Natural killer cell (primary cell): Measurements from ENCODE around the gene GNAO1. TPM values are rescaled to one million over a fixed set of nuclear protein-coding genes. Genes with fewer than 3 reads are reported as not detected.

Experiments used
- ATAC-seq, 3 donors: fragments of 150-1000 bp in 2 of 3; fragments of 200-7000 bp in 1 of 3; cut with Tn5 transposase; 1 replicate in 1 of 3; 2 replicates in 2 of 3; pipeline ENCODE4 v1.10.0; 2021; ENCODE audit warnings: mild to moderate bottlenecking in 2 of 3, moderate library complexity in 2 of 3
- DNase-seq, 2 donors: peaks; one replicate each; pipeline versions ENCODE4 v3.0.0 to v3.0.0-alpha.2; 2013 to 2021; ENCODE audit warnings: mixed read lengths in 1 of 2
- H3K27ac ChIP-seq: one replicate; pipeline ENCODE4 v1.5.1; 2013; ENCODE audit warnings: mild to moderate bottlenecking, low read length
- H3K27me3 ChIP-seq: one replicate; pipeline ENCODE4 v1.6.1; 2013; ENCODE audit warnings: low read length; ENCODE audit not compliant: control insufficient read depth, insufficient read depth
- H3K36me3 ChIP-seq: one replicate; pipeline ENCODE4 v1.6.1; 2013; ENCODE audit warnings: low read length; ENCODE audit not compliant: control insufficient read depth, insufficient read depth
- H3K4me1 ChIP-seq: one replicate; pipeline ENCODE4 v1.6.1; 2013; ENCODE audit warnings: low read length; ENCODE audit not compliant: control insufficient read depth, insufficient read depth
- H3K4me3 ChIP-seq: one replicate; pipeline ENCODE4 v1.5.1; 2013; ENCODE audit warnings: low read length
- H3K9me3 ChIP-seq: one replicate; pipeline ENCODE4 v1.6.1; 2013; ENCODE audit warnings: low read length; ENCODE audit not compliant: control insufficient read depth, insufficient read depth
- H3K27ac Mint-ChIP-seq, 2 donors: one replicate each; pipeline ENCODE4 v1.8.0; 2022; ENCODE audit warnings: mild to moderate bottlenecking in 2 of 2, mixed read lengths in 2 of 2, moderate library complexity in 1 of 2
- H3K27me3 Mint-ChIP-seq, 2 donors: one replicate each; pipeline ENCODE4 v1.8.0; 2022; ENCODE audit warnings: low read depth in 2 of 2, mixed read lengths in 2 of 2
- H3K36me3 Mint-ChIP-seq: one replicate; pipeline ENCODE4 v1.8.0; 2022; ENCODE audit warnings: mixed read lengths
- H3K4me1 Mint-ChIP-seq, 2 donors: one replicate each; pipeline ENCODE4 v1.8.0; 2022; ENCODE audit warnings: mixed read lengths in 2 of 2
- H3K4me3 Mint-ChIP-seq: one replicate; pipeline ENCODE4 v1.8.0; 2022; ENCODE audit warnings: mild to moderate bottlenecking, moderate library complexity, mixed read lengths
- H3K9me3 Mint-ChIP-seq, 2 donors: one replicate each; pipeline ENCODE4 v1.8.0; 2022; ENCODE audit warnings: mixed read lengths in 2 of 2
- WGBS: methylation state at CpG from one replicate; pipeline ENCODE4 v1.1.7; 2013; ENCODE audit warnings: missing lambda C conversion rate; ENCODE audit not compliant: insufficient coverage; 5-methylcytosine and 5-hydroxymethylcytosine counted together
- intact Hi-C: fragments of 100-400 bp; cut with micrococcal nuclease; formaldehyde crosslinking; loops from one replicate; pipeline ENCODE4 v1.14.2; 2022
- total RNA-seq, 4 donors: library from RNA; stranded (reverse); fragments of 120-200 nt in 1 of 4; gene quantifications; one replicate each; pipeline versions ENCODE4 v1.2.3 to v1.2.4, GENCODE V29; 2013 to 2022
- TF ChIP-seq, protein P1 (sequence below): fragments of 200-600 bp; IDR thresholded peaks from one replicate; pipeline ENCODE4 v1.8.0; 2022; ENCODE audit warnings: antibody characterized with exemption

GNAO1 gene
- total RNA-seq, 3 donors from 2014 or later (not counting 1 experiment from before 2014, with no cell fraction given) = 0.45 to 4.6 (median 1.1) TPM

DNA sequence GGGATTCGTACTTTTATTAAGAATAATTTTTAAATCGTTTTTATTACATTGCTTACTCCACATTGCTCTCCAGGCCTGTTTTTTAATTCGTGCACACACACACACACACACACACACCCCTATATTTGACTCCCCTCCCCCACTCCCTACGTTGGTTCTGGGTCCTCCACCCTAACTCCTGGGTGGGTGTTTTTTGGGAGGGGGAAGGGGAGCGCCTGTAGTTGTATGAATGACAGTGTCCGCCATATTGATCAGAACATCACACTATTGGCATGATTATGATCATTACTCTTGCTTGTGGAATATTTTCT lies 1.3 kb downstream of the GNAO1 start:
- no peaks in the 10 kb centered on the region for H3K36me3 ChIP-seq
- Mint-ChIP-seq H3K4me1 (peaks cover 5 to 24% of the 10 kb centered on the region in 2 donors), H3K27ac (no peak overlapping the region), H3K9me3 (no peaks in the 10 kb centered on the region), H3K4me3 (peak overlapping the region; percentile 69), H3K27me3 (peaks cover 41 to 68% of the 10 kb centered on the region in 2 donors), H3K36me3 (no peaks in the 10 kb centered on the region)
- H3K4me1 ChIP-seq = peaks cover 32% of the 10 kb centered on the region
- peaks cover 2% of the 10 kb centered on the region for H3K9me3 ChIP-seq
- TF ChIP-seq, protein P1, sequence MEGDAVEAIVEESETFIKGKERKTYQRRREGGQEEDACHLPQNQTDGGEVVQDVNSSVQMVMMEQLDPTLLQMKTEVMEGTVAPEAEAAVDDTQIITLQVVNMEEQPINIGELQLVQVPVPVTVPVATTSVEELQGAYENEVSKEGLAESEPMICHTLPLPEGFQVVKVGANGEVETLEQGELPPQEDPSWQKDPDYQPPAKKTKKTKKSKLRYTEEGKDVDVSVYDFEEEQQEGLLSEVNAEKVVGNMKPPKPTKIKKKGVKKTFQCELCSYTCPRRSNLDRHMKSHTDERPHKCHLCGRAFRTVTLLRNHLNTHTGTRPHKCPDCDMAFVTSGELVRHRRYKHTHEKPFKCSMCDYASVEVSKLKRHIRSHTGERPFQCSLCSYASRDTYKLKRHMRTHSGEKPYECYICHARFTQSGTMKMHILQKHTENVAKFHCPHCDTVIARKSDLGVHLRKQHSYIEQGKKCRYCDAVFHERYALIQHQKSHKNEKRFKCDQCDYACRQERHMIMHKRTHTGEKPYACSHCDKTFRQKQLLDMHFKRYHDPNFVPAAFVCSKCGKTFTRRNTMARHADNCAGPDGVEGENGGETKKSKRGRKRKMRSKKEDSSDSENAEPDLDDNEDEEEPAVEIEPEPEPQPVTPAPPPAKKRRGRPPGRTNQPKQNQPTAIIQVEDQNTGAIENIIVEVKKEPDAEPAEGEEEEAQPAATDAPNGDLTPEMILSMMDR = no peak
- ATAC-seq (no peak), DNase-seq (no peak)
- intact Hi-C loops = no loop called here
- H3K4me3 ChIP-seq = no peak overlapping the region
- WGBS = 14% methylated on average over 3 of the region's 6 CpGs
- no peak overlapping the region for H3K27ac ChIP-seq
- H3K27me3 ChIP-seq = peaks cover 38% of the 10 kb centered on the region

DNA sequence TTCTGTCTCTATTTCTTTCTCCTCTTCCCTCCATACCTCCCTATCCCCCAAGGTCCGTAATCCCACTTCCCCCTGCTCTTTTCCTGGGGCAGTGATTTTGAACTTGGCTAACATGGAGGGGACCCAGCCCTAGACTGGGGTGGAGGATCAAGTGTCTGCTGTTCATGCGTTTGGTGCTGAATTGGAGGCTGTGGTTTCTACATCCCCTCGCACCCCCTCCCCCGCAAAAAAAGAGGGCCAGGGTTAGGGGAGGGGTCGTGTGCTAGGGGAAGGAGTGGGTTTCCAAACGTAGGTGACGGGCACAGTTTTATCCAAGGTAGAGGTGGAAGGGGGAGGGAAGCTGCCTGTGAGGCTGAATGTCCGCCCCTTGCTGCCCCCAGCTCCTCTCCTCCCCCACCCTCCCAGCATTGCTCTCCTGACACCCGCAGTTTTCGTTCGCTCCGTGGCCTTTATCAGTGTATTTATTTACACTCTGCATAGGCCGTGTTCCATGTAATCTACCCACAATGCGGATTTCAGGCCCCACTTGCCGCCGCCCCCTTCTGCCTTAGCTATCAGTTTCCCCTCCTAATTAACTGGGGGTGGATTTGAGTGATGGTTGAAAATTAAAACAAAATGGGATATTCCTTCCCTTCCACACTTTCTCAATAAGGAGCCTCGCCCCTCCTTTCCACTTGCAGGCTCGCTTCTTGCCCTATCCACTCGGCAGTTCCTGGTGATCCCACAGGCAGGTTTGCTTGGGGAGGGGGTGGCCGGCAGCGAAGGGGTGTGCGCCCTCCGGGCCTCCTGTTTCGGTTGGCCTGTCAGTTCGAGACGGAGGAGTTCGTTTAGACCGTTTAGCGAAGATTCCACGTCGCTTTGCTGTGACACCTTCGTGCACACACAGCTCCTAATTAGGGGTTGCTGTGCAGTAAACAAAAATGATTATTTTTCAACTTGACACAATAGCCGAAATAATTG lies 2.0 kb downstream of the GNAO1 start:
- Histone ChIP-seq H3K27me3 (peaks cover 38% of the 10 kb centered on the region), H3K27ac (no peak overlapping the region), H3K4me3 (no peak overlapping the region), H3K4me1 (peaks cover 33% of the 10 kb centered on the region), H3K9me3 (peaks cover 2% of the 10 kb centered on the region), H3K36me3 (no peaks in the 10 kb centered on the region)
- intact Hi-C loops = no loop called here
- Mint-ChIP-seq H3K9me3 (no peaks in the 10 kb centered on the region), H3K27ac (no peak overlapping the region), H3K4me3 (peak overlapping the region; percentile 69), H3K27me3 (peaks cover 41 to 68% of the 10 kb centered on the region in 2 donors), H3K36me3 (no peaks in the 10 kb centered on the region), H3K4me1 (peaks cover 5 to 24% of the 10 kb centered on the region in 2 donors)
- WGBS = 18% methylated on average over 28 of the region's 33 CpGs
- DNase-seq (peak in 1 of 2 donors; percentile 22), ATAC-seq (no peak)
- TF ChIP-seq, protein P1 = no peak

DNA sequence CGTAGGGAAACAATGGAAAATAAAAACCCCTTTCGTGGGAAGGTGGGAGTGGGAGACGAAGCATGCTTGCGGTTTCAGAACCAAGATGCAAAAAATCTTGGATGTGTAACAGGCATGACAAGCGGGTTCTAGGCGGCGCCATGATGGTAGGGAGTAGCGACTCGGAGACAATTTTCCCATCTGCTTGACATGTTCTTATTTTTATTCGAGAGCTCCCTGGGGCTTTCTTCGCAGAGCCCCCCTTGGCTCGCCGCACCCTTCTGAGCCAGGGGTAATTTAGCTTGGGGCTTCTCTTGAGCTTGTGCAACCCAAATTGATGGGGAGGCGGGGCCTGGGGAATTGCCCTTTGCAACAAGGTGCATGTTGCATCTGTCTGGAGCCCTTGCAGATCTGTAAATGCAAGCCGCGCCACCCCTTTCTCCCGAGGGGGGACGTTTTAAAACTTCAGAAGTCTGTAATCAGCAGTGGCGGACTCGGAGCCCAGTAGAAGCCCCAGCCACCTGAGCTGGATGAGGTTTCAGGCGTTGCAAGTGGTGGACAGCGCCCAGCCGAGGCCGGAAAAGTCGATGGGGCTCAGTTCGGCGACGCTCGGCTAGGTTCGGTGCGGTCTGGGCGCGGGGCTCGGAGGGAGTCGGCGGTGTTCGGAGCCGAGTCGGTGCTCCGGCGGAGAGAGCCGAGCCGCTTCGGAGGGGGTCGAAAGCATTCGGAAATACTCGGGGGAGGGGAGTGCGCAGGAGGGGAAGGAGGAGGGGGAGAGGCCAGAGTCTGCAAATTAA lies 2.9 kb downstream of the GNAO1 start:
- 4% methylated on average over 48 of the region's 48 CpGs for WGBS
- peaks cover 2% of the 10 kb centered on the region for H3K9me3 ChIP-seq

More for the DNA sequence above, 2.9 kb downstream of the GNAO1 start:
- peak overlapping the region; percentile 1 for H3K4me3 ChIP-seq
- peak overlapping the region; percentile 25 for H3K4me3 Mint-ChIP-seq
- peaks cover 5 to 24% of the 10 kb centered on the region in 2 donors for H3K4me1 Mint-ChIP-seq
- intact Hi-C loops = no loop called here
- no peak overlapping the region for H3K27ac Mint-ChIP-seq
- H3K9me3 Mint-ChIP-seq = no peaks in the 10 kb centered on the region
- no peak overlapping the region for H3K27ac ChIP-seq
- H3K27me3 Mint-ChIP-seq = peaks cover 38 to 65% of the 10 kb centered on the region in 2 donors
- TF ChIP-seq, protein P1 = no peak
- peaks cover 38% of the 10 kb centered on the region for H3K27me3 ChIP-seq
- no peaks in the 10 kb centered on the region for H3K36me3 Mint-ChIP-seq
- peak; percentile 26 to 88 for DNase-seq
- H3K4me1 ChIP-seq = peaks cover 40% of the 10 kb centered on the region
- ATAC-seq = peak; percentile 69 to 73 (median 73)
- H3K36me3 ChIP-seq = no peaks in the 10 kb centered on the region
